Loucy (cell line): ENCODE results near the gene BCL11A.

Experiments used
- EZH2phosphoT487 ChIP-seq: fragments of 200-600 bp; IDR thresholded peaks from 2 replicates; pipeline ENCODE4 v1.6.1; 2018; ENCODE audit warnings: antibody characterized with exemption, mild to moderate bottlenecking, moderate library complexity, borderline replicate concordance
- TF ChIP-seq, protein P1 (sequence below): fragments of 200-600 bp; sonication (generic); conservative IDR thresholded peaks from 2 replicates; pipeline ENCODE4 v1.5.1; 2014; ENCODE audit warnings: mild to moderate bottlenecking, antibody characterized with exemption, low read length

DNA sequence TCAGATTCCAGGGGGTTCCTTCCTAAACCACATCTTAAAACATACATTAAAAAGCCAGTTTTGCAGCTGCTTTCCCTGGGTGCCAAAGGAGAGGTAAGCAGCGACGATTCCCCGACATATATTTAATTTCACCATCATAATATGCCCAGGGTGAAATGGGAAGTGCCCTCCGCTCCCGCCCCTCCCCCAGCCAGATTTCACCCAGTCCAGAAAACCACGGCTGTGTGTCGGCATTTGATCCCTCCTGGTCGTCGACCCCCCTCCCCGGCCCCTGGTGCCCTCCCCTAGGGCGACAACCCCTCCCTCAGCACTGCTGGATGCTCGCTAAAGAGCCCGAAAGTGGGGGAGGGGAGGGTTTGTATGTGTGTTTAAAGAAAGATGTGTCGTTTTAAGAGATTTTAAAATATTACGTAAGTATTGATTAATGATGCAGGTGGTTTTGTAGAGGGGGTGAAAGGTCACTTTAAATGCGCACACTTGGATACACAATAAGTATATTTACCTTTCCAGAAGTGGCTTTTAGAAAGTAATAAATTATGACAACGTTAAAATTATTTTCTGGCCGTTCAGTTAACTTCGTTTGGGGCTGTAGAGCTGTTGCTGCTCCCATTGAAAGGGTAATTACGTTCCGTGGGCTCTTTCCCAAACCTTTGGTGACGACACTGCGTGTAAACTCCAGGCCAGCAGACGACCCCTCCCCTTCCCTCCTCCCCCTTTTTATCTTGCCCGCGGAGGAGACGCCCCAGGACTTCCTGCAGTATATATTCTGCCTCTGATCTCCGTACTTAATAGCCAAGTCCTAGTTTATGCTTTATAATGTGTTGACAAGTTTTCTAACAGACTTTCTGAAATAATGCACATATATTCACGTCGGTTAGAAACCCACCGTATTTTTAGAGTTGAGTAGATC is 3.4 kb upstream of the BCL11A start:
- TF ChIP-seq, protein P1, sequence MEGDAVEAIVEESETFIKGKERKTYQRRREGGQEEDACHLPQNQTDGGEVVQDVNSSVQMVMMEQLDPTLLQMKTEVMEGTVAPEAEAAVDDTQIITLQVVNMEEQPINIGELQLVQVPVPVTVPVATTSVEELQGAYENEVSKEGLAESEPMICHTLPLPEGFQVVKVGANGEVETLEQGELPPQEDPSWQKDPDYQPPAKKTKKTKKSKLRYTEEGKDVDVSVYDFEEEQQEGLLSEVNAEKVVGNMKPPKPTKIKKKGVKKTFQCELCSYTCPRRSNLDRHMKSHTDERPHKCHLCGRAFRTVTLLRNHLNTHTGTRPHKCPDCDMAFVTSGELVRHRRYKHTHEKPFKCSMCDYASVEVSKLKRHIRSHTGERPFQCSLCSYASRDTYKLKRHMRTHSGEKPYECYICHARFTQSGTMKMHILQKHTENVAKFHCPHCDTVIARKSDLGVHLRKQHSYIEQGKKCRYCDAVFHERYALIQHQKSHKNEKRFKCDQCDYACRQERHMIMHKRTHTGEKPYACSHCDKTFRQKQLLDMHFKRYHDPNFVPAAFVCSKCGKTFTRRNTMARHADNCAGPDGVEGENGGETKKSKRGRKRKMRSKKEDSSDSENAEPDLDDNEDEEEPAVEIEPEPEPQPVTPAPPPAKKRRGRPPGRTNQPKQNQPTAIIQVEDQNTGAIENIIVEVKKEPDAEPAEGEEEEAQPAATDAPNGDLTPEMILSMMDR, result no peak
- no peak for TF ChIP-seq EZH2phosphoT487
